ACC112 (cell line): Measurements from ENCODE around the gene CEP70.

Experiments
- H2AFZ ChIP-seq: fragments of 200-600 bp; sonication (generic); one replicate; pipeline ENCODE4 v1.6.0; 2017; ENCODE audit warnings: antibody characterized with exemption, low read length; ENCODE audit not compliant: unreplicated experiment
- H3K27ac ChIP-seq: fragments of 200-600 bp; sonication (generic); 2 replicates; pipeline ENCODE4 v1.5.1; 2014; ENCODE audit warnings: low read depth, mild to moderate bottlenecking, antibody characterized with exemption, low read length, moderate library complexity
- H3K27me3 ChIP-seq: fragments of 200-600 bp; sonication (generic); 2 replicates; pipeline ENCODE4 v1.6.1; 2014; ENCODE audit warnings: mild to moderate bottlenecking, antibody characterized with exemption, low read length, moderate library complexity, mixed read lengths; ENCODE audit not compliant: insufficient read depth
- H3K36me3 ChIP-seq: fragments of 200-600 bp; sonication (generic); 2 replicates; pipeline ENCODE4 v1.6.1; 2016; ENCODE audit warnings: mild to moderate bottlenecking, antibody characterized with exemption, low read length, moderate library complexity, mixed read lengths; ENCODE audit not compliant: insufficient read depth
- H3K4me1 ChIP-seq: fragments of 200-600 bp; sonication (generic); one replicate; pipeline ENCODE4 v1.6.1; 2016; ENCODE audit warnings: low read length, mixed read lengths; ENCODE audit not compliant: insufficient read depth, unreplicated experiment, control insufficient read depth
- H3K4me3 ChIP-seq: fragments of 200-600 bp; sonication (generic); 2 replicates; pipeline ENCODE4 v1.5.1; 2014; ENCODE audit warnings: mild to moderate bottlenecking, low read depth, low read length
- H3K79me2 ChIP-seq: fragments of 200-600 bp; sonication (generic); one replicate; pipeline ENCODE4 v1.6.0; 2016; ENCODE audit warnings: low read length; ENCODE audit not compliant: control insufficient read depth, unreplicated experiment, insufficient read depth

Gene CEP70

DNA sequence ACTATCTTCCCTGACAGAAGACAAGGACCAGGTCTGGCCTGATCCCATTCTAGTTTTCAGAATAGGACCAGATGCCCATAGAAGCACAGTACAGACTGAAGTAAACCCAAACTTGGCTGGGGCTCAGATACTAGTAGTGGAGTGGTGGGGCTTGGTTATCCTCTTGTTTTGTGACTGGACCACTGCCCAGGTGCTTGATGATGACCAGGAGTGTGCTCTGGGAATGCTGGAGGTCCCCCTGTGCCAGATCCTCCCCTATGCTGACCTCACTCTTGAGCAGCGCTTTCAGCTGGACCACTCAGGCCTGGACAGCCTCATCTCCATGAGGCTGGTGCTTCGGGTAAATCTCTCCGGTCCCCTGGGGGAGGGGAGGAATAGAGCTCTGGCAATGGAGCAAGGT is 123.4 kb downstream of the CEP70 start:
- H3K36me3 ChIP-seq, result no peaks in the 10 kb centered on the region

DNA sequence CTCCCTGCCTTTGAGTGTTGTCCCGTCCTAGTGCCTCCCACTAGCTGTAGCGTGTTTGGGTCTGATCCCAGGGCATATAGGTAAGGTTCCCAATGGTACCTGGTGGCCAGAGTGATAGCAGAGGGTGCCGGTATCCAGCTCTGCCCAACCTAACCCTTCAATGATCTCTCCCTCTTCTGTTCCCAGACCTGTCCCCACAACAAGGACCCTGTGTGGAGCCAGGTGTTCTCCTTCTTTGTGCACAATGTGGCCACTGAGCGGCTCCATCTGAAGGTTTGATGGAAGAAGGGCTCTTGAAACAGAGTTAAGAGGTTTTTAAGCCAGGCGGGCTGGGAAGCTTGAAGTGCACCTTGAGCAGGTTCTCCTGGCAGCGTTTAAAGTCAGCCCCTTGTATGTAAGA is 124.2 kb downstream of the CEP70 start:
- no peaks in the 10 kb centered on the region for H3K79me2 ChIP-seq
- H3K27ac ChIP-seq, result no peak overlapping the region
- no peak overlapping the region for H3K4me3 ChIP-seq
- H3K4me1 ChIP-seq, result no peaks in the 10 kb centered on the region
- H3K27me3 ChIP-seq, result no peaks in the 10 kb centered on the region
- no peaks in the 10 kb centered on the region for H3K36me3 ChIP-seq
- H2AFZ ChIP-seq, result no peak overlapping the region

More for the DNA sequence above, 123.4 kb downstream of the CEP70 start:
- Histone ChIP-seq H3K27ac (no peak overlapping the region), H3K4me1 (no peaks in the 10 kb centered on the region), H2AFZ (no peak overlapping the region), H3K27me3 (no peaks in the 10 kb centered on the region), H3K4me3 (no peak overlapping the region), H3K79me2 (no peaks in the 10 kb centered on the region)

- H3K4me1 ChIP-seq, result no peaks in the 10 kb centered on the region
- no peak overlapping the region for H3K4me3 ChIP-seq
- H3K36me3 ChIP-seq, result no peaks in the 10 kb centered on the region
- no peak overlapping the region for H3K27ac ChIP-seq
- H3K27me3 ChIP-seq, result no peaks in the 10 kb centered on the region
- no peak overlapping the region for H2AFZ ChIP-seq
- no peaks in the 10 kb centered on the region for H3K79me2 ChIP-seq
Measured at GRCh38 chr3:138468886-138469285, 125.2 kb downstream of the CEP70 start.

- Histone ChIP-seq H3K27ac (no peak overlapping the region), H3K79me2 (no peaks in the 10 kb centered on the region), H3K27me3 (no peaks in the 10 kb centered on the region), H2AFZ (no peak overlapping the region), H3K36me3 (no peaks in the 10 kb centered on the region), H3K4me3 (no peak overlapping the region), H3K4me1 (no peaks in the 10 kb centered on the region)
Measured at GRCh38 chr3:138468451-138468850, 125.6 kb downstream of the CEP70 start.

DNA sequence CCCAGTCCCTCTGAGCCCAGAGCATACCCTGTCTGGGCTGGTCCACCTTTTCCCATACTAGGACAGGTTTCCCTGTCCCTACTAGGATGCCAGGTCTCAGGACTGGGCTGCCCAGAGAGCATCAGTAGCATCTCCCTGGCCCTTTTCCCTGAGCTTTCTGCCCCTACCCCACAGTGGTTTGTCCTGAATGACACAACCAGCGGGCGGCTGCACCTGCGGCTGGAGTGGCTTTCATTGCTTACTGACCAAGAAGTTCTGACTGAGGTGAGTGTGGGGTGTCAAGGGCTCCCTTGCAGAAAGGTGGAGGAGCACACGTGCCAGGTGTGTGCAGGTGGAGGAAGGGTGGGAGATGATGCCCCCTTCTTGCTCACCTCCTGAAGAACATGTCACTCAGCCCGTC is 126.1 kb downstream of the CEP70 start:
- Histone ChIP-seq H3K27me3 (no peaks in the 10 kb centered on the region), H3K27ac (no peak overlapping the region), H3K4me3 (no peak overlapping the region), H3K36me3 (no peaks in the 10 kb centered on the region), H2AFZ (no peak overlapping the region), H3K4me1 (no peaks in the 10 kb centered on the region), H3K79me2 (no peaks in the 10 kb centered on the region)

DNA sequence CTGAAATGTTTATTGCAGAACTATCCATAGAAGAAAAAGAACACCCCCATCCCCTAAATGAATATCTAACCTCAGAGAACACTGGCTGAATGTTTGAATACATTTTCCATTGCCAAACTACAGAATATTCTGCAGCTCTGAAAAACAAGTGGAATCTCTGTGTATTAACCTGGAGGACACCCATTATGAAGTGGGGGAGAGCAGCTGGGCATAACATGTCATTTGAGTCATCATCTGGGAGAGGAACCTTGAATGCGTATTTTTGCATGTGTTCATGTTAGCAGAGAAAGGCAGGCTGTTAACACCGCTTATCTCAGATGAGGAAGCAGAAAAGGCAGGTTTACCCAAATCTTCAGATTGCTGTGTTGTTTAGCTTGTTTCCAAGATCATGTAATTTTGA is 128.1 kb downstream of the CEP70 start:
- H2AFZ ChIP-seq, result no peak overlapping the region
- H3K4me3 ChIP-seq, result no peak overlapping the region
- H3K4me1 ChIP-seq, result peaks cover 2% of the 10 kb centered on the region
- no peaks in the 10 kb centered on the region for H3K27me3 ChIP-seq
- no peaks in the 10 kb centered on the region for H3K79me2 ChIP-seq
- H3K27ac ChIP-seq, result no peak overlapping the region
- H3K36me3 ChIP-seq, result no peaks in the 10 kb centered on the region

DNA sequence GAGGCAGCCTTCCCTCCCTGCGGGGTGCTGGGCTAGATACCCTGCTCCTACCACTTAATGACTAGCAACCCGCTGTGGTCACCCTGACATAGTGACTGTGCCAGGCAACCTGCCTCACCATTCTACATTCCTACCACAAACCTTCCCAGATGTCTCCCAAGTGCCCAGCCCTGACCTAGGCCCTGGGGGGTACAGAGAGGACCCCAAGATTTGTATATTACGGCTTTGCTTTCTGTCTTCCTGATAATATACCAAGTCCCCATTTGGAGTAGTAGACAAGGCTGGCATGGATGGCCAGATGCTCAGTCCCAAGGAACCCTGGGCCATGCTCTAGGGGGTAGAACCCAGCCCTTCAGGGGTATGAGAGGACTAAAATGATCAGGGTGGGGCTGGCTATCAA is 128.6 kb downstream of the CEP70 start:
- Histone ChIP-seq H3K4me1 (peaks cover 2% of the 10 kb centered on the region), H2AFZ (no peak overlapping the region), H3K36me3 (no peaks in the 10 kb centered on the region), H3K27ac (no peak overlapping the region), H3K4me3 (no peak overlapping the region), H3K27me3 (no peaks in the 10 kb centered on the region), H3K79me2 (no peaks in the 10 kb centered on the region)

GRCh38 chr3:138464491-138464860 is 129.6 kb downstream of the CEP70 start:
- no peaks in the 10 kb centered on the region for H3K79me2 ChIP-seq
- no peaks in the 10 kb centered on the region for H3K36me3 ChIP-seq
- H2AFZ ChIP-seq, result no peak overlapping the region
- no peaks in the 10 kb centered on the region for H3K27me3 ChIP-seq
- no peak overlapping the region for H3K27ac ChIP-seq
- H3K4me1 ChIP-seq, result peaks cover 2% of the 10 kb centered on the region
- H3K4me3 ChIP-seq, result no peak overlapping the region

GRCh38 chr3:138463724-138464490 is 130.2 kb downstream of the CEP70 start:
- H3K27ac ChIP-seq, result no peak overlapping the region

GRCh38 chr3:138461896-138462295 is 132.2 kb downstream of the CEP70 start:
- Histone ChIP-seq H3K27ac (no peak overlapping the region), H3K4me3 (no peak overlapping the region), H3K79me2 (no peaks in the 10 kb centered on the region), H3K27me3 (no peaks in the 10 kb centered on the region), H3K4me1 (peaks cover 2% of the 10 kb centered on the region), H3K36me3 (no peaks in the 10 kb centered on the region), H2AFZ (no peak overlapping the region)

More at GRCh38 chr3:138463724-138464490, 130.2 kb downstream of the CEP70 start:
- peaks cover 2% of the 10 kb centered on the region for H3K4me1 ChIP-seq
- H3K79me2 ChIP-seq, result no peaks in the 10 kb centered on the region
- H2AFZ ChIP-seq, result no peak overlapping the region
- H3K36me3 ChIP-seq, result no peaks in the 10 kb centered on the region
- H3K27me3 ChIP-seq, result no peaks in the 10 kb centered on the region
- H3K4me3 ChIP-seq, result no peak overlapping the region

DNA sequence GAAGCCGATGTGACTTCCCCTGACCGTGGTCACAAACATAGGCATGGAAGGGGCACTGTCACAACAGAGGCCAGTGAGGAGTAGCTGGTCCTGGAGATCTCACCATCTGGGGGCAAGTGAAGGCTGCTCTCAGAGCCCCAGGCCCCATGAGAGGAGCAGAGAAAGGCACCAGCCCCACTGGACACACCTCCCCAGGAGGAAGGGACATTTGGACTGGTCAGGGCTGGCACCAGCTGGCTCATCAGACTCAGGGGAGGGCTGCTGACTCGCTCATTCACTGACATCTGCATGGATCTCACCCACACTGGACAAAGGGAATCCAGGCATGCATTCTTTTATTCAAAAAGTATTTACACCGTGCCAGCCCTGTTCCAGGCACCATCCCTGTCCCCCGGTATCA is 132.8 kb downstream of the CEP70 start:
- Histone ChIP-seq H3K79me2 (no peaks in the 10 kb centered on the region), H3K27ac (no peak overlapping the region), H3K27me3 (no peaks in the 10 kb centered on the region), H3K4me1 (peaks cover 2% of the 10 kb centered on the region), H3K36me3 (no peaks in the 10 kb centered on the region), H2AFZ (no peak overlapping the region), H3K4me3 (no peak overlapping the region)
